GM12891 (cell line): ENCODE results near the gene TUBAL3.

ENCODE experiments used
- POLR2A ChIP-seq: IDR thresholded peaks from 2 replicates; pipeline ENCODE4 v1.6.1; 2011; ENCODE audit warnings: low read depth, low read length, control low read depth
- POLR2AphosphoS5 ChIP-seq: IDR thresholded peaks from 2 replicates; pipeline ENCODE4 v1.6.1; 2011; ENCODE audit warnings: low read depth, low read length, control low read depth
- POU2F2 ChIP-seq: IDR thresholded peaks from 2 replicates; pipeline ENCODE4 v1.6.1; 2011; ENCODE audit warnings: low read depth, mild to moderate bottlenecking, control low read depth, low read length, moderate library complexity
- SPI1 ChIP-seq: IDR thresholded peaks from 2 replicates; pipeline ENCODE4 v1.6.1; 2011; ENCODE audit warnings: low read depth, low read length, control low read depth
- TAF1 ChIP-seq: IDR thresholded peaks from 2 replicates; pipeline ENCODE4 v1.6.1; 2011; ENCODE audit warnings: low read depth, low read length, control low read depth

DNA sequence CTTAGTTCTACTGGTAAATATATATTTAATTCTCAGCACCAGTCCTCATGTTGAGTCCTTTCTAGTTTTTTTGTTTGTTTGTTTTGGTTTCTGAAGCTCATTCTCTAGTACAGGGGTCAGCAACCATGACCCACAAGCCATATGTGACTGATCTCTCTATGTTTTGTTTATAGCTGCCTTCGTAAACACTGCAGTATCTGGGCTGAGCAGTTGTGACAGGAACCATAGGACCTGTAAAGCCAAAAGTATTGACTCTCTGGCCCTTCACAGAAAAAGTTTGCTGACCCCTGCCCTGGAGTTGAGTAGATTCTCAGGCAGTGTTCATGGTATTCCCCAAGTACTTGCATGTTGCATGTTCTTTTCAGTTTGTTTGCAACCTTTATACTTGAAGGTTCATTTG is 28.6 kb upstream of the TUBAL3 start:
- no peak for TF ChIP-seq TAF1
- no peak for TF ChIP-seq POLR2A
- TF ChIP-seq POLR2AphosphoS5: no peak
- no peak for TF ChIP-seq SPI1
- TF ChIP-seq POU2F2: no peak
